ENCODE results near the gene NIPA2.

The NIPA2 gene

DNA sequence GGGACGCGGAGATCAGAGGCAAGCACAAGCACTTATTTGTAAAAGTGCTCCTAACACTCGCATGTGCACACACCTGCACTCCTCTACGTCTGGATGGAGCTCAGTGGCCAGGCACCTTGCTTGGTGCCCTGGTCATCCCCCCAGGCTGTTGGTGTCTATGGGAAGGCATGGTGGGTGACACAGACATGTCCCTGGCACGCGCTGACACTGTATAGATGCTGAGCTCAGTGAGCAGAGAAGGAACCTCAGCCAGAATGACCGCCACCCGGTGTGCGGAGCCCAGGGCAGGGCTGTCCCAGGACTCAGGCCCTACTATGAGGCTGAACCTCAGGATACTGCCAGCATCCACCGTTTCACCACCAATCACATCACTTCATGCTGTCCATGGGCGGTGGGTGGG, 64.5 kb downstream of the NIPA2 start:
- DNase-seq (ENCODE audit: low spot score), result no peak

DNA sequence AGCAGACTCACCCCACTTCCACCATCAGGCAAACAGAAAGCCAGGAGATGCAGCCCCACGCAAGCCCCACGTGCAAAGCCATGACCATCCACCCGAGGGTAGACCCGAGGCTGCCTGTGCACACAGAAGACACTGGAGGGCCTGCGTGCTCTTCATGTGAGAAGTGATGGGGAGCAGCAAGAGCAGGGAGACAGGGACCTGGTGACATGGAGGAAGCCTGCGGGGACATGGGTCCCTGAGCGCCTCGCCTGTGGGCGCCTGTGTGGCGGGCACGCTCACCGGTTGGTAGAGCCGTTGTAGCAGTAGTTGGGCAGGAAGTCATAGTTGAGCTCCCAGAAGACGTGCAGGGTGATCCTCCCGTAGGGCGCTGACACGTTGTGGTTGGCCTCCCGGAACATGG, 65.0 kb downstream of the NIPA2 start:
- no peak for DNase-seq (ENCODE audit: low spot score)

DNA sequence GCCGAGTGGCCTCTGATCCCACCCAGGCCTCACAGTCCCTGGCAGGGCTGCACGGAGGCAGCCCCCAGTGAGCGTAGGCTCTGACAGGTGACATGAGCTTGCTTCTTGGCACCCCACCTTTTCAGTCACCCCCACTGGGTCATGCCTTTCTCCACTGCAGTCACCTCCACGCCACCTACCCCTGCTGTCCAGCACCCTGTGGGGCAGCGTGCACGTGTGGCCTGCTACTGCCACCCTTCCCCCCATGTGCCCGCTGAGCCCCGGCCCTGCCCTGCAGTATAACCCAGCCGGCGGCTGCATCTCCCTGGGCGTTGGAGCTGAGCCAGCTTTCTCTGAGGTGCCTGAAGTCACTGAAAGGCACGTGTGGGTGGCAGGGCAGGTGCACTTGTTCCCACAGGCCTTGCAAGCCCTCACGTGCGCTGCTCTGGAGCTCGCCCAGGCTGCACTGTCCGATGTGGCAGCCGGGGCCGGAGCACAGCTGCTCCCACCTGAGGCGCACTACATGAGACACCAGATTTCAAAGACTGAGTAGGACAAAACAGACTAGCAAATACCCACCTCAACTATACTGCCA, 65.6 kb downstream of the NIPA2 start:
- no peak for DNase-seq (ENCODE audit: low spot score)

DNA sequence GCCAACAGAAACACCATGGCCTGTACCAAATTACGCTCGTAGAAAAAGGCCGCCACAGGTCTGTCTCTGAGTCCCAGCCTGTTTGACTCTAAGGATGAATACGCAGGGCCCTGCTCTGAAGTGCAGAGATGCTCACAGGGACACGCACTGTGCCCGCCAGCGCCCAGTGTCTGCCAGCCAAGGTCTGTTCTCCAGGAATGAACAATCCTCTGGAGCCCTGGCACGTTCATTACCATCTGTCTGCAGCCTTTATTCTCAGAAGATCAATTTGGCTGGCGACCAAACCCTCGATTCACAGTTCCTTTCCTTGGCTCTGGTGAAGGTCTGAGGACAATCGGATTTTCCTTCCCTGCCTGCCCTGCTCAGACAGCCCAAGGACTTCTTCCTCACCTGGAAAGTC, 66.3 kb downstream of the NIPA2 start:
- no peak for DNase-seq (ENCODE audit: low spot score)

DNA sequence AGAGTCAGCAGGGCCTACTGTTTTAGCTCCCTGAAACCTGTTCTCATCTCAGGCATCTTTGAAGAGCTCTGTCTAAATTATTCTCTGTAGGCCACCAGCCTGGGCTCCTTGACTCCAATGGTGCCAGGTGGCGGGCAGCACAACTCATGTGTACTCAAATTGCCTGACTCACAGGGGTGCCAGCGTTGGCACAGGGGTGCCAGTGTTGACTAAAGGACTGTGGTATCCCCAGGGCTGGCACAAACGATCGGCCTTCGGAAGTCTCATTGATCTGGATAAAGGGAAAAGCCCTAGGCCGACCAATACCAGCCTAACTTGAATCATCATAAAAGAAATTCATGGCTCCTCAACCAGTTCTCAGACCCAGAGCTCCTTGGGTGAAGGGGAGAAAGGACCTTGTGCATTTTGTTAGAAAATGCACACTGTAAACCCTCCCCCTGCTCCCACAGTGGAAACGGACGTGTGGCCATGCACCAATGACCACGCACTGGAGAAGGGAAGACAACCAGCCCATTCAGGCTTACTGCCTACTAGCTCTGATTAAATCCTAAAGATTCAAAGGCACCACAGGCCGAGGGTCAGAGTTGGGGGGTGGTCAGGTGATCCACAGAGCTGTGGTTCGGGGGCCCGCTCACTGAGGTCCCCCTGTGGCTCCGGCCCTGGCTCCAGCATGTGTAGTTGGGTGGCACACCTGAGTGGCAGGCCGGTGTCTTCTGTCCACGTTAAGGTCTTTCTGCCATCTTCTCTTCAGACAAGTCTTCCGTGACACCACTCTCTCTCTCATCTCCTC, 68.9 kb downstream of the NIPA2 start:
- no peak for DNase-seq (ENCODE audit: low spot score)

DNA sequence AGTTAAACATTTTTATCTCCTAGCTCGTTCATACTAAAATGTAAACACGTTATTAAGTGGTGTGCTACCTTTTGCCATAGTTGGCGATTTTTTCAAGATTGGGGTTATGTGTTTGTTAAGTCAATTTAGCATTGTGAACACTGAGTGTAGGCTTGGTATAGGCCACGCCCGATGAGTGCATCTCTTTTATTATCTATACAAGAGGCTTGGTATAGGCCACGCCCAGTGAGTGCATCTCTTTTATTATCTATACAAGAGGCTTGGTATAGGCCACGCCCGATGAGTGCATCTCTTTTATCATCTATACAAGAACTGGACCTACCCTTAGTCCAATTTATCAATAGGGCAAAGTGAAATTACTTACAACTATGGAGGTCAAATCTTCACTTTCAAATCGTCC, 70.4 kb downstream of the NIPA2 start:
- DNase-seq (ENCODE audit: low spot score), result no peak

DNA sequence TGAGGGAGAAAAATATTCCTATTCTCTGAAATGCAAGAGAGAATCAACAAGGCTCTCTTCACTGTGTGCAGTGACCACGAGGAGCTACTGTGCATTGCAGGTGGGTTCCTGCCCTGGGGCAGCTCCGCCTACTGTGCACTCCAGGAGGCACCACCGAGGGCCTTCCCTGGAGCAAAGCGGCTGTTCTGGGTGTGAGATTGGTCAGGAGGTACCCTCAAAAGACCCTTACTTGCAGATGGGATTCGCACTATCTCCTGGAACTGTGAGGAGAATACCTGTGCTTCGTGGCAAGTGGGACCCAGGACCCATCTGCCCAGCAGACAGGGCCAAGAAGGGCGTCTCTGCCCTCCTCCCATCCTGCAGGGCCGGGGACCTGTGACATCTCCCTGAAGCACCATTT, 72.8 kb downstream of the NIPA2 start:
- DNase-seq (ENCODE audit: low spot score), result no peak

DNA sequence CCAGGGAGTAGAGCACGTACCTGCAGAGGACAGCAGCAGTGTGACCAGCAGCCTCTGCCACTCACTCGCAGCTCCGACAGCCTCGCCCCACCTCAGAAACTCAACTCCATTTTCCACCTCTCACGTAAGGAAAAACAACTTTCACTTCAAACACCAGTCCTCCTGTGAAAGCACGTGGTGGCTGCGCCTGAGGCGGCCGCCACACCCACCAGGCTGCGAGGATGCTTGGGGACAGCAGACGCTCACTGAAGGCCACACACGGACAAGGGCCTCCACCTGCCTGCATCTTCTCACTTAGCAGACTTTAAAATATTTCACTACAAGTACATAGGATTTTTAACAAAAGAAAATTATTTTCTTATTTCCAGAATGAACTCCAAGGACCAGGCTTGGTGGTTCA, 73.8 kb downstream of the NIPA2 start:
- DNase-seq (ENCODE audit: low spot score), result no peak

DNA sequence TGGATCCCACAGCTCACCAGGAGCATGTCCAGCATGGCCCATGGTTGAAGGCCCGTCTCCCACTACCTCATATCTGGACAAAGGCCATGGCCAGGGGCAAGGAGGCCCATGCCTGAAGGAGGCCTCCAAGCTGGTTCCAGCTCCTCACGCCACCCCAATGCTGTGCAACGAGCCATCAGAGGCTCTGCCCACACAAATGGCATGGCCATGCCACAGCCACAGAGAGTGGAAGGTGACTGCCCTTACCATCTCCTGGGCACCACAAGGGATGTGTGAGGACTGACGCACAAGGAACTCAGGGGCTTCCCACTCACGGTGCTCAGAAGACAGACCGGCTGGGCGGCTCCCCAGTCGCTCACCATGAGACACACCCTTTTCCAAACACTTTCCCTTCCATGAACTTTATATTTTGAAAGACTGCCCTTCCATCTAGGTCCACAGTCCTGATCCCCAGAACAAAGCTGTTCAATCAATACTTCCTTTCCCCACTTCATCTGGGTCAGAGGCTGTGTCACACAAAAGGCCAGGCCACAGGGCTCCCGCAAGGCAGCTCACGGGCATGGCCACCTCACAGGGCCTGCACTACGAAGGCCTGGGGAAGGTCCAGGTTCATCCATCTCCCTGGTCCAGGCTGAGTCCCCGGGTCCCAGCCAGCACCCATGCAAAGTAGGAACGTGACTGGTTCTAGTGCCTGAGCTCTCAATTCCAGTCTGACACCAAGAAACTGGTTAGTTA, 75.3 kb downstream of the NIPA2 start:
- DNase-seq (ENCODE audit: low spot score), result no peak

DNA sequence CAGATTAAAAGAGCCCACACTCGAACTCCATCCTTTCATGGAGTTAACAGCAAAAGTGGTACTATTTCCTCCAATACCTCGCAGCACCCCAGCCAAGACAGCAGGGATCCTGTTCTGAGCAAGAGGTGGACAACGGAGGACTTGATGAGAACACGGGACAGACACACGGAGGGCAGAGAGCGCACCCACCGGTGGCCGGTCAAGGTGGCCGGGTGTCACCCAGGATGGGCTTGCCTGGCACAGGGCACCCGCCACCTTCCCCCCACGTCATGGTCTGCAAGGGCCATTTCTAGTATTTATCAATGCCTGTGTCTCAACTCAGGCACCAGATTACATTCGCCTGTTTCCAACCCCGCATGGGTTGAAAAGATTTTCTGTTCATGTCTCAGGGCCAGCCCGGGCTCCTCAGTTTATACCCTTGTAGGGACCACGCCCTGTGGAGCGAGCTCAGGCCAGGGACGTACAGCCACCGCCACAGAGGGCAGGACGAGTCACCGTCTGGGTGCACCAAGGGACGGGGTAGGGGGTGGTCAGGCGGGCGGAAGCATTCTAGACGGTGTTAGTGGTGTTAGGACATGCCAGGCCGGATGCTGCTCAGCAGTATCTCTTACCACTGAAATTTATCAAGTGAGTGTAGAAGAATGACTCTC, 77.5 kb downstream of the NIPA2 start:
- no peak for DNase-seq (ENCODE audit: low spot score)

DNA sequence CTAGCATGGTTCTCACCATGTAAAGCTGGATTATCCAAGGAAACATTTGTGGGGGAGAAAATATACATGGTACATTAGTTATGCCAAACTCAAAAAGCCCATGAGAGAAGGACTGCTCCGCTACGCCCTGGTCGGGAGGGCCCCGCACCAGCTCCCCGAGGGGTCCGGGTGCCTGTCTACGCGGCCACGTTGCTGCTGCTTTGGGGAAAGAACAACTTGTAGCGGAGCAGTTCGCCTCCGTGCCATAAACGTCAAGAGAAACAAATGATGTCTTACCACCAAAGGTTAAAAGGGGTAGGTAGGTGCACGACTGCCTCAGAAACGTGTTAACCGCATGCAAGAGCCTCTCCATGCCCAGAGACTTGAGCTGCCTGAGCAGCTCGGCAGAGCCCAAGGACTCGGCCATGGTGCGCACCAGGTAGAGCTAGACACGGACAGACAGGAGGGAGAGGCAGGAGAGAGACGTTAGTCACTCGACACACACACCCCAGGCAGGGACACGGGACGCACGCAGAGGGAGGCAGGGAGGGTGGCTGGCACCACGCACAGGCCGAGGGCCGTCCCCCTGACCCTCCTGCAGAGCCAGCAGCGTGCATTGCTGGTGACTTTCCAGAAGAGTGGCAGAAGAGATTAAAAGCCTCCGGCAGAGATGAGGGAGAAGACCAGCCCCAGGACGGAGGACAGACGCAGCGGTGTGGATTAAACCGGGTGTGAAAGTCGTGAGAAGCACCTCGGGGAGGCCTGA, 78.3 kb downstream of the NIPA2 start:
- no peak for DNase-seq (ENCODE audit: low spot score)

DNA sequence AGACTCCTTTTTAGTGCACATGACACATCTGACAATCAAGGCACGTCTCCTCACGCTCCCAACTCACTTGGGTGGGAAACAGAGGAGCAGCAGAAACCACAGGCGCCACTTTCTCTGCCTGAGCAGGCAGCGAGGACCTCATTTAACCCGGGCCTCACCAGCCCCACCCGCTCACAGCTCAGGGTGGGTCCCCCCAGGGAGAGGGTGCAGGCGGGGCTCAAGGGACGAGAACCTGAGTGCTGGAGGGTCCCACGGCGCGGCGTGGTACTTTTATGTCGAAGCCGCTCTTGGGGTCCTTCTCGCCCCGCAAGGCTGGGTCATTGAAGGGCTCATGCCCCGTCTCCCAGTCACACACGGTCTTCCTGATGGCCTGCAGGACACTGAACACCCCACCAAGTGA, 79.1 kb downstream of the NIPA2 start:
- DNase-seq (ENCODE audit: low spot score), result no peak

Measured in kidney capillary endothelial cell (primary cell).